H9 (cell line): Measurements from ENCODE around the gene LRRC8B. TPM values are rescaled to one million over a fixed set of nuclear protein-coding genes. Genes with fewer than 3 reads are reported as not detected.

ENCODE experiments used
- DNase-seq: peaks from one replicate; pipeline ENCODE4 v3.0.0-alpha.2; 2017
- H2AFZ ChIP-seq: one replicate; pipeline ENCODE4 v1.6.1; 2013; ENCODE audit warnings: mild to moderate bottlenecking, low read length, control low read depth, moderate library complexity
- H2AK5ac ChIP-seq: 2 replicates; pipeline ENCODE4 v1.6.1; 2013; ENCODE audit warnings: low read length, control low read depth, mixed read lengths; ENCODE audit not compliant: insufficient read length
- H2BK120ac ChIP-seq: one replicate; pipeline ENCODE4 v1.6.1; 2013; ENCODE audit warnings: low read depth, mild to moderate bottlenecking, low read length, control low read depth, inconsistent platforms; ENCODE audit not compliant: poor library complexity, severe bottlenecking
- H2BK12ac ChIP-seq: 2 replicates; pipeline ENCODE4 v1.6.1; 2013; ENCODE audit warnings: low read length, control low read depth, mixed read lengths, low read depth; ENCODE audit not compliant: insufficient read length
- H2BK15ac ChIP-seq: 2 replicates; pipeline ENCODE4 v1.6.1; 2013; ENCODE audit warnings: low read depth, low read length, control low read depth
- H2BK20ac ChIP-seq: one replicate; pipeline ENCODE4 v1.6.1; 2013; ENCODE audit warnings: low read depth, mild to moderate bottlenecking, low read length, control low read depth, inconsistent platforms; ENCODE audit not compliant: poor library complexity, severe bottlenecking
- H2BK5ac ChIP-seq: 2 replicates; pipeline ENCODE4 v1.6.1; 2013; ENCODE audit warnings: low read length, control low read depth, mixed read lengths; ENCODE audit not compliant: insufficient read length
- H3K14ac ChIP-seq: 2 replicates; pipeline ENCODE4 v1.6.1; 2013; ENCODE audit warnings: low read length, control low read depth; ENCODE audit not compliant: insufficient read depth
- H3K18ac ChIP-seq: 2 replicates; pipeline ENCODE4 v1.6.1; 2013; ENCODE audit warnings: low read depth, mild to moderate bottlenecking, mixed read lengths, low read length, control low read depth; ENCODE audit not compliant: insufficient read length
- H3K23ac ChIP-seq: 2 replicates; pipeline ENCODE4 v1.6.1; 2013; ENCODE audit warnings: low read length, control low read depth, mixed read lengths, low read depth; ENCODE audit not compliant: insufficient read length
- H3K23me2 ChIP-seq: 2 replicates; pipeline ENCODE4 v1.6.1; 2013; ENCODE audit warnings: low read depth, mild to moderate bottlenecking, mixed read lengths, low read length, control low read depth; ENCODE audit not compliant: insufficient read length, poor library complexity, severe bottlenecking
- H3K27ac ChIP-seq: 2 replicates; pipeline ENCODE4 v1.5.1; 2013; ENCODE audit warnings: low read length, control low read depth, mixed read lengths, low read depth; ENCODE audit not compliant: insufficient read length
- H3K27me3 ChIP-seq: 2 replicates; pipeline ENCODE4 v1.6.1; 2013; ENCODE audit warnings: low read length, control low read depth, inconsistent platforms; ENCODE audit not compliant: insufficient read depth
- H3K4ac ChIP-seq: 2 replicates; pipeline ENCODE4 v1.6.1; 2013; ENCODE audit warnings: low read depth, mild to moderate bottlenecking, control low read depth, inconsistent platforms, low read length, moderate library complexity
- H3K4me1 ChIP-seq: 2 replicates; pipeline ENCODE4 v1.6.1; 2013; ENCODE audit warnings: low read length, control low read depth, inconsistent platforms; ENCODE audit not compliant: insufficient read depth
- H3K4me2 ChIP-seq: 2 replicates; pipeline ENCODE4 v1.6.1; 2013; ENCODE audit warnings: low read length, control low read depth, mixed read lengths; ENCODE audit not compliant: insufficient read length, insufficient read depth
- H3K56ac ChIP-seq: 2 replicates; pipeline ENCODE4 v1.6.1; 2013; ENCODE audit warnings: low read depth, mild to moderate bottlenecking, mixed read lengths, low read length, control low read depth; ENCODE audit not compliant: insufficient read length
- H3K79me1 ChIP-seq: 2 replicates; pipeline ENCODE4 v1.6.1; 2013; ENCODE audit warnings: low read depth, mild to moderate bottlenecking, moderate library complexity, low read length, control low read depth, inconsistent platforms; ENCODE audit not compliant: insufficient read depth, poor library complexity, severe bottlenecking
- H3K79me2 ChIP-seq: 2 replicates; pipeline ENCODE4 v1.6.1; 2013; ENCODE audit warnings: low read length, control low read depth, inconsistent platforms; ENCODE audit not compliant: insufficient read depth
- H3K9ac ChIP-seq: 2 replicates; pipeline ENCODE4 v1.6.1; 2013; ENCODE audit warnings: low read length, control low read depth, mixed read lengths; ENCODE audit not compliant: insufficient read length; ENCODE audit errors: extremely low read depth
- H3K9me3 ChIP-seq: one replicate; pipeline ENCODE4 v1.6.1; 2013; ENCODE audit warnings: low read depth, low read length, inconsistent platforms; ENCODE audit not compliant: control insufficient read depth
- H3T11ph ChIP-seq: one replicate; pipeline ENCODE4 v1.6.1; 2013; ENCODE audit warnings: mild to moderate bottlenecking, low read length, control low read depth, inconsistent platforms
- H4K20me1 ChIP-seq: one replicate; pipeline ENCODE4 v1.6.1; 2013; ENCODE audit not compliant: control insufficient read depth, insufficient read length, insufficient read depth
- H4K5ac ChIP-seq: 2 replicates; pipeline ENCODE4 v1.6.1; 2013; ENCODE audit warnings: low read depth, mild to moderate bottlenecking, mixed read lengths, low read length, control low read depth; ENCODE audit not compliant: insufficient read length
- H4K8ac ChIP-seq: replicated peaks from 2 replicates; pipeline ENCODE4 v1.6.1; 2013; ENCODE audit warnings: low read length, control low read depth, mixed read lengths, low read depth; ENCODE audit not compliant: insufficient read length
- H4K91ac ChIP-seq: 2 replicates; pipeline ENCODE4 v1.6.1; 2013; ENCODE audit warnings: low read depth, mild to moderate bottlenecking, moderate library complexity, mixed read lengths, low read length, control low read depth; ENCODE audit not compliant: insufficient read length
- H3K27ac Mint-ChIP-seq, 3 experiments: 2 replicates in 2 of 3; 3 replicates in 1 of 3; pipeline ENCODE4 v1.8.0; 2020 to 2021; ENCODE audit warnings: mixed read lengths in 3 of 3, mild to moderate bottlenecking in 1 of 3, moderate library complexity in 1 of 3
- H3K27me3 Mint-ChIP-seq: 2 replicates; pipeline ENCODE4 v1.8.0; 2021; ENCODE audit warnings: low read depth, mild to moderate bottlenecking, moderate library complexity, mixed read lengths
- H3K36me3 Mint-ChIP-seq, 3 experiments: 2 replicates in 2 of 3; 3 replicates in 1 of 3; pipeline ENCODE4 v1.8.0; 2020 to 2021; ENCODE audit warnings: low read depth in 3 of 3, mixed read lengths in 3 of 3; ENCODE audit not compliant: insufficient read depth in 1 of 3
- H3K4me1 Mint-ChIP-seq, 2 experiments: 2 replicates each; pipeline ENCODE4 v1.8.0; 2020; ENCODE audit warnings: mixed read lengths in 2 of 2
- H3K4me3 Mint-ChIP-seq, 2 experiments: 2 replicates in 1 of 2; 3 replicates in 1 of 2; pipeline ENCODE4 v1.8.0; 2020 to 2021; ENCODE audit warnings: mild to moderate bottlenecking in 2 of 2, mixed read lengths in 2 of 2, moderate library complexity in 1 of 2
- H3K9me3 Mint-ChIP-seq, 2 experiments: 2 replicates in 1 of 2; 3 replicates in 1 of 2; pipeline ENCODE4 v1.8.0; 2020; ENCODE audit warnings: mild to moderate bottlenecking in 2 of 2, mixed read lengths in 2 of 2, moderate library complexity in 1 of 2
- CTCF ChIP-seq: fragments of 200-600 bp; sonication (generic); conservative IDR thresholded peaks from 3 replicates; pipeline ENCODE4 v1.8.0; 2021; ENCODE audit warnings: antibody characterized with exemption, mild to moderate bottlenecking
- WGBS: extraction: QIAGEN DNeasy Blood & Tissue Kit; methylation state at CpG from one replicate; pipeline ENCODE4 v1.1.7; 2013; ENCODE audit warnings: missing lambda C conversion rate, low lambda C conversion rate, mixed read lengths; ENCODE audit not compliant: insufficient read length; ENCODE audit errors: extremely low coverage; 5-methylcytosine and 5-hydroxymethylcytosine counted together
- total RNA-seq: library from RNA; stranded (reverse); gene quantifications from 2 replicates; pipeline ENCODE4 v1.2.1, GENCODE V29; 2021

Gene LRRC8B
- total RNA-seq, 1 experiment from 2014 or later, result 33.2 TPM

GRCh38 chr1:89616844-89617627 lies 92.4 kb downstream of the LRRC8B start:
- no peak for DNase-seq
- Histone ChIP-seq H3K27me3 (no peaks in the 10 kb centered on the region), H2AFZ (no peak overlapping the region), H3K4ac (no peak overlapping the region), H3K14ac (no peak overlapping the region), H3K79me2 (no peaks in the 10 kb centered on the region), H2BK12ac (no peak overlapping the region), H3K27ac (no peak overlapping the region), H2BK20ac (no peak overlapping the region), H2BK15ac (no peak overlapping the region), H4K8ac (no peak overlapping the region), H4K20me1 (no peaks in the 10 kb centered on the region), H3K79me1 (no peaks in the 10 kb centered on the region), H3K4me2 (no peak overlapping the region), H3K9me3 (no peaks in the 10 kb centered on the region), H3K56ac (no peak overlapping the region), H3T11ph (no peak overlapping the region), H3K23me2 (no peaks in the 10 kb centered on the region), H2AK5ac (no peak overlapping the region), H3K4me1 (no peaks in the 10 kb centered on the region), H2BK120ac (no peak overlapping the region), H2BK5ac (no peak overlapping the region), H3K9ac (no peak overlapping the region), H3K23ac (no peak overlapping the region), H4K5ac (no peak overlapping the region), H4K91ac (no peak overlapping the region), H3K18ac (no peak overlapping the region)
- no peak overlapping the region for H3K4me3 Mint-ChIP-seq
- WGBS, result no CpG with 5 or more reads among the region's 2 CpGs
- H3K4me1 Mint-ChIP-seq, result peaks cover 4 to 7% of the 10 kb centered on the region in 2 experiments
- H3K36me3 Mint-ChIP-seq, result peaks cover 12 to 18% (median 16%) of the 10 kb centered on the region in 3 experiments
- peaks cover 11 to 16% of the 10 kb centered on the region in 2 experiments for H3K9me3 Mint-ChIP-seq
- H3K27me3 Mint-ChIP-seq, result no peaks in the 10 kb centered on the region
- H3K27ac Mint-ChIP-seq, result no peak overlapping the region
- TF ChIP-seq CTCF, result no peak
